A549 (cell line): ENCODE data around the gene ZBTB20. TPM values are rescaled to one million over a fixed set of nuclear protein-coding genes. Genes with fewer than 3 reads are reported as not detected.

Source experiments
- ATAC-seq, 2 experiments: fragments of 200-7000 bp in 1 of 2; fragments of >200 bp in 1 of 2; cut with Nextera tagmentation in 1 of 2; cut with Tn5 transposase in 1 of 2; 3 replicates each; pipeline versions ENCODE4 v1.8.0 to v1.9.1; 2018 to 2020; ENCODE audit warnings: mild to moderate bottlenecking in 1 of 2, moderate library complexity in 1 of 2
- CTCF ChIA-PET: fragments of 300-600 bp; sonication (Branson Sonifier 250); formaldehyde crosslinking; extraction: SDS; loops from one replicate; lab custom pipeline; 2021; ENCODE audit warnings: antibody characterized with exemption, inconsistent platforms; lab: Yijun Ruan, JAX
- POLR2A ChIA-PET: fragments of 350-600 bp; formaldehyde crosslinking; extraction: SDS; loops from one replicate; lab custom pipeline; 2021; ENCODE audit warnings: antibody characterized with exemption, inconsistent platforms; lab: Yijun Ruan, JAX
- DNase-seq, 2 experiments: peaks; one replicate each; pipeline versions ENCODE4 v3.0.0 to v3.0.0-alpha.2; 2011 to 2016; ENCODE audit warnings: low read depth in 1 of 2, low spot score in 1 of 2
- FAIRE-seq: peaks from 2 replicates; lab custom pipeline; 2011; peaks lifted over from hg19 to GRCh38; lab: Jason Lieb, UNC
- H3K27ac ChIP-seq, 2 experiments: fragments of >200 bp; sonication (Bioruptor Twin); formaldehyde crosslinking; 3 replicates each; pipeline ENCODE4 v1.5.1; 2016 to 2017
- H3K4me1 ChIP-seq: fragments of >200 bp; sonication (Bioruptor Twin); formaldehyde crosslinking; 3 replicates; pipeline ENCODE4 v1.6.1; 2016
- H3K4me2 ChIP-seq: fragments of >200 bp; sonication (Bioruptor Twin); formaldehyde crosslinking; 3 replicates; pipeline ENCODE4 v1.6.1; 2016
- H3K4me3 ChIP-seq: fragments of >200 bp; sonication (Bioruptor Twin); formaldehyde crosslinking; 3 replicates; pipeline ENCODE4 v1.5.1; 2016
- H3K9me3 ChIP-seq: fragments of >200 bp; sonication (Bioruptor Twin); formaldehyde crosslinking; 3 replicates; pipeline ENCODE4 v1.6.1; 2016
- ATOH8 ChIP-seq: fragments of 250-450 bp; sonication (Bioruptor Pico); IDR thresholded peaks from 2 replicates; pipeline ENCODE4 v1.5.0; 2020; ENCODE audit warnings: low read depth, mild to moderate bottlenecking, moderate library complexity
- BHLHE40 ChIP-seq: IDR thresholded peaks from 2 replicates; pipeline ENCODE4 v1.6.1; 2012; ENCODE audit warnings: low read depth, low read length, inconsistent platforms
- CBX8 ChIP-seq: fragments of 200-600 bp; sonication (generic); IDR thresholded peaks from 2 replicates; pipeline ENCODE4 v1.6.1; 2016
- CEBPB ChIP-seq, 2 experiments: fragments of >200 bp in 1 of 2; sonication (Bioruptor Twin) in 1 of 2; formaldehyde crosslinking in 1 of 2; IDR thresholded peaks; 2 replicates each; pipeline ENCODE4 v1.6.1; 2012 to 2016
- CTCF ChIP-seq: fragments of >200 bp; sonication (Bioruptor Twin); formaldehyde crosslinking; IDR thresholded peaks from 3 replicates; pipeline ENCODE4 v1.5.1; 2016
- EHF ChIP-seq: fragments of 250-450 bp; sonication (Bioruptor Pico); IDR thresholded peaks from 2 replicates; pipeline ENCODE4 v1.5.0; 2020; ENCODE audit warnings: mild to moderate bottlenecking
- EHMT2 ChIP-seq: fragments of 200-600 bp; sonication (generic); IDR thresholded peaks from 2 replicates; pipeline ENCODE4 v1.6.1; 2016; ENCODE audit warnings: antibody characterized with exemption, low read depth, mild to moderate bottlenecking, moderate library complexity
- ELK1 ChIP-seq: fragments of 150-350 bp; IDR thresholded peaks from 2 replicates; pipeline ENCODE4 v1.6.1; 2014; ENCODE audit warnings: low read depth, mild to moderate bottlenecking, low read length
- EP300 ChIP-seq, 2 experiments: fragments of >200 bp; sonication (Bioruptor Twin); formaldehyde crosslinking; IDR thresholded peaks; 2 replicates in 1 of 2; 3 replicates in 1 of 2; pipeline ENCODE4 v1.6.1; 2016 to 2017
- GATA3 ChIP-seq: IDR thresholded peaks from 2 replicates; pipeline ENCODE4 v1.6.1; 2012; ENCODE audit warnings: borderline replicate concordance
- HES2 ChIP-seq: fragments of >200 bp; sonication (Bioruptor Twin); formaldehyde crosslinking; IDR thresholded peaks from 2 replicates; pipeline ENCODE4 v1.6.1; 2016
- HMGXB4 ChIP-seq: fragments of 250-450 bp; sonication (Bioruptor Pico); IDR thresholded peaks from 2 replicates; pipeline ENCODE4 v1.5.0; 2021; ENCODE audit warnings: mild to moderate bottlenecking, moderate library complexity, borderline replicate concordance
- HOXB5 ChIP-seq: fragments of 250-450 bp; sonication (Bioruptor Pico); IDR thresholded peaks from 2 replicates; pipeline ENCODE4 v1.5.0; 2020; ENCODE audit warnings: mild to moderate bottlenecking, moderate library complexity
- NFE2L2 ChIP-seq: fragments of 150-350 bp; conservative IDR thresholded peaks from 2 replicates; pipeline ENCODE4 v1.6.1; 2014; ENCODE audit warnings: low read length
- NPAS2 ChIP-seq: fragments of 250-450 bp; sonication (Bioruptor Pico); IDR thresholded peaks from 2 replicates; pipeline ENCODE4 v1.8.0; 2022; ENCODE audit warnings: mild to moderate bottlenecking, moderate library complexity, borderline replicate concordance
- PBX3 ChIP-seq: IDR thresholded peaks from 2 replicates; pipeline ENCODE4 v1.6.1; 2012
- POLR2A ChIP-seq: IDR thresholded peaks from 2 replicates; pipeline ENCODE4 v1.6.1; 2012; ENCODE audit warnings: mild to moderate bottlenecking, low read length
- POLR2AphosphoS2 ChIP-seq: conservative IDR thresholded peaks from 2 replicates; pipeline ENCODE4 v1.6.1; 2012; ENCODE audit warnings: low read length, improper control_type of control experiment, inconsistent platforms
- RAD21 ChIP-seq, 2 experiments: fragments of >200 bp in 1 of 2; sonication (Bioruptor Twin) in 1 of 2; formaldehyde crosslinking in 1 of 2; IDR thresholded peaks in 1 of 2; conservative IDR thresholded peaks in 1 of 2; 2 replicates in 1 of 2; 3 replicates in 1 of 2; pipeline ENCODE4 v1.6.1; 2012 to 2018; ENCODE audit warnings: inconsistent platforms in 1 of 2
- USF2 ChIP-seq: fragments of 450-650 bp; IDR thresholded peaks from 2 replicates; pipeline ENCODE4 v1.6.1; 2014; ENCODE audit warnings: antibody characterized with exemption
- ZC3H11A ChIP-seq: fragments of 450-650 bp; IDR thresholded peaks from 2 replicates; pipeline ENCODE4 v1.6.1; 2014; ENCODE audit warnings: antibody characterized with exemption, mild to moderate bottlenecking
- ZNF302 ChIP-seq: fragments of 250-450 bp; sonication (Bioruptor Pico); IDR thresholded peaks from 2 replicates; pipeline ENCODE4 v1.9.0; 2021; ENCODE audit warnings: inconsistent platforms, mild to moderate bottlenecking, moderate library complexity
- WGBS: methylation state at CpG from one replicate; pipeline ENCODE4 v1.1.6; 2017; ENCODE audit errors: missing lambda C conversion rate; 5-methylcytosine and 5-hydroxymethylcytosine counted together
- polyA plus RNA-seq, 4 experiments: library from polyadenylated mRNA; depleted of rRNA in 3 of 4; stranded (reverse); fragments of >200 nt; fragmentation: RNase III in 1 of 4; extraction: RNeasy Plus Mini Kit Qiagen cat#74134 plus additional on column Dnase treatment in 1 of 4; gene quantifications; 2 replicates in 3 of 4; 3 replicates in 1 of 4; pipeline ENCODE4 v1.2.3, GENCODE V29; 2011 to 2017

The ZBTB20 gene
- polyA plus RNA-seq, 2 of the 4 experiments (the other 2 are of a cell fraction): 0.85 to 5.0 TPM

- ChIA-PET POLR2A (no interaction called here), CTCF (interaction anchor here (0.8 to 4.4 kb wide), 5 partner anchors 10 to 37 kb away, joined by 3 to 24 read pairs (median 3); no protein-coding TSS in a partner anchor)
- no peak overlapping the region for H3K4me2 ChIP-seq
- H3K4me3 ChIP-seq: no peak overlapping the region
- DNase-seq (no peak), FAIRE-seq (no peak), ATAC-seq (no peak)
- 95% methylated on average over 2 of the region's 2 CpGs for WGBS
- H3K27ac ChIP-seq: no peak overlapping the region
- TF ChIP-seq PBX3 (no peak), NFE2L2 (no peak), ATOH8 (CRISPR knock-in tag) (no peak)
- H3K9me3 ChIP-seq: no peaks in the 10 kb centered on the region
- H3K4me1 ChIP-seq: no peaks in the 10 kb centered on the region
These were observed 741.7 kb downstream of the ZBTB20 start for GRCh38 chr3:114405202-114405990.

GRCh38 chr3:114404590-114404989 lies 742.5 kb downstream of the ZBTB20 start:
- Histone ChIP-seq H3K4me1 (no peaks in the 10 kb centered on the region), H3K4me2 (no peak overlapping the region), H3K27ac (no peak overlapping the region), H3K9me3 (no peaks in the 10 kb centered on the region), H3K4me3 (no peak overlapping the region)
- ChIA-PET POLR2A (no interaction called here), CTCF (interaction anchor here (0.8 to 4.4 kb wide), 5 partner anchors 8 to 37 kb away, joined by 3 to 24 read pairs (median 3); no protein-coding TSS in a partner anchor)
- no peak for ATAC-seq
- FAIRE-seq: no peak
- no peak for TF ChIP-seq HES2
- no peak for TF ChIP-seq NPAS2 (CRISPR knock-in tag)
- no peak for TF ChIP-seq EHMT2
- no peak for TF ChIP-seq HOXB5
- no peak for TF ChIP-seq USF2
- no peak for TF ChIP-seq RAD21 (conservative IDR thresholded peaks at IDR 0.05 in 1 of 2, IDR thresholded peaks at IDR 0.05 in 1 of 2)
- no peak for TF ChIP-seq BHLHE40
- no peak for TF ChIP-seq CTCF
- TF ChIP-seq POLR2A: no peak
- no peak for TF ChIP-seq ZC3H11A
- TF ChIP-seq ELK1: no peak
- no peak for TF ChIP-seq EHF (CRISPR knock-in tag)
- no peak for TF ChIP-seq GATA3
- TF ChIP-seq ZNF302 (CRISPR knock-in tag): no peak
- no peak for TF ChIP-seq EP300 (IDR thresholded peaks at IDR 0.05)
- TF ChIP-seq POLR2AphosphoS2: no peak
- no peak for TF ChIP-seq HMGXB4 (CRISPR knock-in tag)
- no peak for TF ChIP-seq CEBPB (IDR thresholded peaks at IDR 0.05)
- TF ChIP-seq CBX8: no peak
- 83% methylated on average over 6 of the region's 6 CpGs for WGBS
- no peak for DNase-seq
